PC-9 (cell line): ENCODE data around the gene RINL.
"Not testable (repeated sequence)": the region's sequence is repeated elsewhere in the genome, so short reads cannot be mapped to it uniquely, and the experiment has no call there.

Source experiments
- CTCF ChIP-seq: fragments of 200-600 bp; sonication (generic); conservative IDR thresholded peaks from 2 replicates; pipeline ENCODE4 v1.6.1; 2017; ENCODE audit warnings: mixed run types, antibody characterized with exemption, mild to moderate bottlenecking, moderate library complexity
- EZH2 ChIP-seq: fragments of 200-600 bp; sonication (generic); IDR thresholded peaks from 2 replicates; pipeline ENCODE4 v1.8.0; 2017; ENCODE audit warnings: antibody characterized with exemption, low read depth

DNA sequence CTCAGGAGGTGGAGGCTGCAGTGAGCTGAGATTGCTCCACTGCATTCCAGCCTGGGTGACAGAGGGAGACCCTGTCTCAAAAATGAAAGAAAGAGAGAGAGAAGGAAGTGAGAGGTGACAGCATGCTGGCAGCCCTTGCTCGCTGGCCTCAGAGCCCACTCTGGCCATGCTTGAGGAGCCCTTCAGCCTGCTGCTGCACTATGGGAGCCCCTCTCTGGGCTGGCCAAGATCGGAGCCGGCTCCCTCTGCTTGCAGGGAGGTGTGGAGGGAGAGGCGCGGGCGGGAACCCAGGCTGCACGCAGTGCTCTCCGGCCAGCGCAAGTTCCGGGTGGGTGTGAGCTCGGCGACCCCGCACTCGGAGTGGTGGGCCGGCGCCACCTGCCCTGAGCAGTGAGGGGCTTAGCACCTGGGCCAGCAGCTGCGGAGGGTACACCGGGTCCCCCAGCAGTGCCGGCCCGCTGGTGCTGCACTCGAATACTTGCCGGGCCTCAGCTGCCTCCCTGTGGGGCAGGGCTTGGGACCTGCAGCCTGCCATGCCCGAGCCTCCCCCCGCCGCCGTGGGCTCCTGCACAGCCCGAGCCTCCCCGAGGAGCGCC lies 56.7 kb downstream of the RINL start:
- TF ChIP-seq CTCF, EZH2: not testable (repeated sequence)
